GM12878 (cell line): ENCODE results near the gene RALGAPA1.

Experiments used
- CHD2 ChIP-seq: IDR thresholded peaks from 2 replicates; pipeline ENCODE4 v1.6.1; 2011; ENCODE audit warnings: low read depth, low read length, improper control_type of control experiment, borderline replicate concordance
- RBBP5 ChIP-seq: fragments of 200-600 bp; sonication (generic); conservative IDR thresholded peaks from 2 replicates; pipeline ENCODE4 v1.6.1; 2016
- SUPT20H ChIP-seq: IDR thresholded peaks from 2 replicates; pipeline ENCODE4 v1.6.1; 2011; ENCODE audit warnings: low read depth, mild to moderate bottlenecking, low read length, moderate library complexity, borderline replicate concordance; ENCODE audit not compliant: control insufficient read depth
- ZZZ3 ChIP-seq: IDR thresholded peaks from 2 replicates; pipeline ENCODE4 v1.6.1; 2011; ENCODE audit warnings: low read depth; ENCODE audit not compliant: control insufficient read depth, insufficient read length
- TF ChIP-seq, protein P1 (sequence below): IDR thresholded peaks from 2 replicates; pipeline ENCODE4 v1.6.1; 2012; ENCODE audit warnings: mild to moderate bottlenecking, low read depth, low read length
- TF ChIP-seq, protein P2 (sequence below): fragments of 450-650 bp; formaldehyde crosslinking; IDR thresholded peaks from 2 replicates; pipeline ENCODE4 v1.5.0; 2022; ENCODE audit warnings: mild to moderate bottlenecking, missing genetic modification characterization

DNA sequence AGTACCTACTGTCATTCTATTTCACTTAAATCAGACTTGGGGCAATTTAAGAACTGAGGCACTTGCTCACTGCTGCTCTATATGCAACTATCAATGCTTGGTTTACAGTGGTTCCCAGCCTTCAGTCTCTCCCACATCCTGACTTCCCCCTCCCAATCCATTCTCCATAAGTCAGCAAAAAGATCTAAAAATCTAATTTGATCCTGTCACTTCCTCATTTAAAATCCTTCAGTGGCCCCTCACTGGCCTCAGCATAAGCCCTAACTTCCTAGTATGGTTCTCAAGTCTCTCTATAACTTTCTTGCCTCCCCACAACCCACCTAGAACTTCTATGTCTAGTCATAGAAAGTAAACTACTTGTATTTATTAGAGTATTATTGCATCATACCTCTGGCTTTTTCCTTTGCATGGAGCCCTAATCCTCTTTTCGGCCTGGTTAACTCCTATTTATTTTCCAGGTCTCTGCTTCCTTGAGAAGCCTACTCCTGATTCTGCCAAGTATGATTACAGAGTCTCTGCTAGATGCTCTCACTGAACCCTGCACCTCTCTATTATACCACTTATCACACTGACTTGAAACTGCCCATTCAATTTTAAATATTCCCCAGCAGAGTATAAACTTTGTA lies 130.6 kb downstream of the RALGAPA1 start:
- TF ChIP-seq SUPT20H, result no peak
- TF ChIP-seq, protein P1, sequence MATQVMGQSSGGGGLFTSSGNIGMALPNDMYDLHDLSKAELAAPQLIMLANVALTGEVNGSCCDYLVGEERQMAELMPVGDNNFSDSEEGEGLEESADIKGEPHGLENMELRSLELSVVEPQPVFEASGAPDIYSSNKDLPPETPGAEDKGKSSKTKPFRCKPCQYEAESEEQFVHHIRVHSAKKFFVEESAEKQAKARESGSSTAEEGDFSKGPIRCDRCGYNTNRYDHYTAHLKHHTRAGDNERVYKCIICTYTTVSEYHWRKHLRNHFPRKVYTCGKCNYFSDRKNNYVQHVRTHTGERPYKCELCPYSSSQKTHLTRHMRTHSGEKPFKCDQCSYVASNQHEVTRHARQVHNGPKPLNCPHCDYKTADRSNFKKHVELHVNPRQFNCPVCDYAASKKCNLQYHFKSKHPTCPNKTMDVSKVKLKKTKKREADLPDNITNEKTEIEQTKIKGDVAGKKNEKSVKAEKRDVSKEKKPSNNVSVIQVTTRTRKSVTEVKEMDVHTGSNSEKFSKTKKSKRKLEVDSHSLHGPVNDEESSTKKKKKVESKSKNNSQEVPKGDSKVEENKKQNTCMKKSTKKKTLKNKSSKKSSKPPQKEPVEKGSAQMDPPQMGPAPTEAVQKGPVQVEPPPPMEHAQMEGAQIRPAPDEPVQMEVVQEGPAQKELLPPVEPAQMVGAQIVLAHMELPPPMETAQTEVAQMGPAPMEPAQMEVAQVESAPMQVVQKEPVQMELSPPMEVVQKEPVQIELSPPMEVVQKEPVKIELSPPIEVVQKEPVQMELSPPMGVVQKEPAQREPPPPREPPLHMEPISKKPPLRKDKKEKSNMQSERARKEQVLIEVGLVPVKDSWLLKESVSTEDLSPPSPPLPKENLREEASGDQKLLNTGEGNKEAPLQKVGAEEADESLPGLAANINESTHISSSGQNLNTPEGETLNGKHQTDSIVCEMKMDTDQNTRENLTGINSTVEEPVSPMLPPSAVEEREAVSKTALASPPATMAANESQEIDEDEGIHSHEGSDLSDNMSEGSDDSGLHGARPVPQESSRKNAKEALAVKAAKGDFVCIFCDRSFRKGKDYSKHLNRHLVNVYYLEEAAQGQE, result no peak
- TF ChIP-seq CHD2, result no peak
- TF ChIP-seq, protein P2, sequence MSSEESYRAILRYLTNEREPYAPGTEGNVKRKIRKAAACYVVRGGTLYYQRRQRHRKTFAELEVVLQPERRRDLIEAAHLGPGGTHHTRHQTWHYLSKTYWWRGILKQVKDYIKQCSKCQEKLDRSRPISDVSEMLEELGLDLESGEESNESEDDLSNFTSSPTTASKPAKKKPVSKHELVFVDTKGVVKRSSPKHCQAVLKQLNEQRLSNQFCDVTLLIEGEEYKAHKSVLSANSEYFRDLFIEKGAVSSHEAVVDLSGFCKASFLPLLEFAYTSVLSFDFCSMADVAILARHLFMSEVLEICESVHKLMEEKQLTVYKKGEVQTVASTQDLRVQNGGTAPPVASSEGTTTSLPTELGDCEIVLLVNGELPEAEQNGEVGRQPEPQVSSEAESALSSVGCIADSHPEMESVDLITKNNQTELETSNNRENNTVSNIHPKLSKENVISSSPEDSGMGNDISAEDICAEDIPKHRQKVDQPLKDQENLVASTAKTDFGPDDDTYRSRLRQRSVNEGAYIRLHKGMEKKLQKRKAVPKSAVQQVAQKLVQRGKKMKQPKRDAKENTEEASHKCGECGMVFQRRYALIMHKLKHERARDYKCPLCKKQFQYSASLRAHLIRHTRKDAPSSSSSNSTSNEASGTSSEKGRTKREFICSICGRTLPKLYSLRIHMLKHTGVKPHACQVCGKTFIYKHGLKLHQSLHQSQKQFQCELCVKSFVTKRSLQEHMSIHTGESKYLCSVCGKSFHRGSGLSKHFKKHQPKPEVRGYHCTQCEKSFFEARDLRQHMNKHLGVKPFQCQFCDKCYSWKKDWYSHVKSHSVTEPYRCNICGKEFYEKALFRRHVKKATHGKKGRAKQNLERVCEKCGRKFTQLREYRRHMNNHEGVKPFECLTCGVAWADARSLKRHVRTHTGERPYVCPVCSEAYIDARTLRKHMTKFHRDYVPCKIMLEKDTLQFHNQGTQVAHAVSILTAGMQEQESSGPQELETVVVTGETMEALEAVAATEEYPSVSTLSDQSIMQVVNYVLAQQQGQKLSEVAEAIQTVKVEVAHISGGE (CRISPR knock-in tag), result no peak
- TF ChIP-seq ZZZ3, result no peak
- TF ChIP-seq RBBP5, result no peak
